CD4-positive, alpha-beta memory T cell (primary cell): Measurements from ENCODE around the gene MMP24OS. TPM values are rescaled to one million over a fixed set of nuclear protein-coding genes. Genes with fewer than 3 reads are reported as not detected.

Experiments
- polyA plus RNA-seq, 2 donors: library from polyadenylated mRNA; unstranded; fragments of 300-500 nt; fragmentation: Illumina TruSeq; gene quantifications; one replicate each; pipeline ENCODE4 v1.2.3, GENCODE V29; 2021
- total RNA-seq, 2 experiments: library from RNA; stranded (reverse); gene quantifications; one replicate each; pipeline ENCODE4 v1.2.3, GENCODE V29; 2021

MMP24OS gene
- total and polyA plus RNA-seq, 4 experiments from 2014 or later = 4.4 to 91.6 (median 47.0) TPM

Other genes starting within 250 kb of the MMP24OS start
- gene TRPC4AP, start 185.3 kb downstream of the MMP24OS start, total RNA-seq = 10 to 100 TPM; 61.2 to 63.0 TPM
- 10 to 100 TPM; 64.5 to 81.6 TPM for gene TRPC4AP, start 185.3 kb downstream of the MMP24OS start, polyA plus RNA-seq
- 10 to 100 TPM; 27.2 to 27.6 TPM for gene EDEM2, start 130.8 kb downstream of the MMP24OS start, total RNA-seq
- gene EDEM2, start 130.8 kb downstream of the MMP24OS start, polyA plus RNA-seq = 10 to 100 TPM; 52.1 to 62.1 TPM
- gene PROCR, start 106.0 kb downstream of the MMP24OS start, total RNA-seq = under 1 TPM; 0.42 to 0.61 TPM
- gene PROCR, start 106.0 kb downstream of the MMP24OS start, polyA plus RNA-seq = 1 to 10 TPM; 1.9 to 3.6 TPM
- gene MMP24, start 51.4 kb downstream of the MMP24OS start, total RNA-seq = under 1 TPM; 0.12 to 0.19 TPM
- under 1 TPM; 0.07 TPM for gene MMP24, start 51.4 kb downstream of the MMP24OS start, polyA plus RNA-seq
- gene EIF6, start 6.7 kb upstream of the MMP24OS start, total RNA-seq = 10 to 100 TPM; 44.0 to 52.3 TPM
- gene EIF6, start 6.7 kb upstream of the MMP24OS start, polyA plus RNA-seq = 100 to 1,000 TPM; 148 to 189 TPM
- not detected for gene FAM83C, start 14.3 kb upstream of the MMP24OS start, total RNA-seq
- gene FAM83C, start 14.3 kb upstream of the MMP24OS start, polyA plus RNA-seq = not detected
- 10 to 100 TPM; 46.4 to 49.3 TPM for gene UQCC1, start 133.9 kb upstream of the MMP24OS start, total RNA-seq
- gene UQCC1, start 133.9 kb upstream of the MMP24OS start, polyA plus RNA-seq = 10 to 100 TPM; 13.9 to 21.1 TPM
- not detected for gene GDF5, start 160.1 kb upstream of the MMP24OS start, total RNA-seq
- not detected for gene GDF5, start 160.1 kb upstream of the MMP24OS start, polyA plus RNA-seq
- gene CEP250, start 177.5 kb upstream of the MMP24OS start, total RNA-seq = 10 to 100 TPM; 71.3 to 76.9 TPM
- 10 to 100 TPM in 1 of 2 donors, 1 to 10 TPM in 1; 4.4 to 14.1 TPM for gene CEP250, start 177.5 kb upstream of the MMP24OS start, polyA plus RNA-seq